CD4-positive, alpha-beta T cell (primary cell): ENCODE measurements around the gene PAQR8. TPM values are rescaled to one million over a fixed set of nuclear protein-coding genes. Genes with fewer than 3 reads are reported as not detected.
"Not testable (repeated sequence)": the region's sequence is repeated elsewhere in the genome, so short reads cannot be mapped to it uniquely, and the experiment has no call there.

ENCODE experiments used
- ATAC-seq: fragments of 200-7000 bp; cut with Tn5 transposase; one replicate; pipeline ENCODE4 v1.10.0; 2022; ENCODE audit warnings: mild to moderate bottlenecking; ENCODE audit not compliant: poor library complexity
- CTCF ChIA-PET: fragments of 350-600 bp; sonication (Branson Sonifier 250); formaldehyde crosslinking; loops from one replicate; lab custom pipeline; 2021; ENCODE audit warnings: antibody characterized with exemption, inconsistent platforms; lab: Charles Lee
- POLR2A ChIA-PET: fragments of 350-600 bp; sonication (Branson Sonifier 250); formaldehyde crosslinking; loops from one replicate; lab custom pipeline; 2021; ENCODE audit warnings: antibody characterized with exemption, inconsistent platforms; lab: Charles Lee
- DNase-seq, 14 experiments: peaks; one replicate each; pipeline ENCODE4 v3.0.0-alpha.2; 2013 to 2020; ENCODE audit warnings: mixed read lengths in 2 of 14
- H3K27ac ChIP-seq, 2 donors: one replicate each; pipeline versions ENCODE4 v1.5.1 to v1.7.0; 2013; ENCODE audit warnings: low read length in 2 of 2, low read depth in 1 of 2, mild to moderate bottlenecking in 1 of 2
- H3K27me3 ChIP-seq, 2 experiments: 1 replicate in 1 of 2; 2 replicates in 1 of 2; pipeline versions ENCODE4 v1.6.1 to v1.7.0; 2013; ENCODE audit warnings: low read length in 2 of 2, control low read depth in 1 of 2, mild to moderate bottlenecking in 1 of 2, moderate library complexity in 1 of 2; ENCODE audit not compliant: insufficient read depth in 2 of 2, control insufficient read depth in 1 of 2
- H3K36me3 ChIP-seq: one replicate; pipeline ENCODE4 v1.6.1; 2013; ENCODE audit warnings: low read length, control low read depth; ENCODE audit not compliant: insufficient read depth
- H3K4me1 ChIP-seq: one replicate; pipeline ENCODE4 v1.6.1; 2013; ENCODE audit warnings: low read length, control low read depth; ENCODE audit not compliant: insufficient read depth
- H3K4me3 ChIP-seq: one replicate; pipeline ENCODE4 v1.5.1; 2013; ENCODE audit warnings: mild to moderate bottlenecking, low read length, moderate library complexity
- H3K9me3 ChIP-seq, 2 experiments: 1 replicate in 1 of 2; 2 replicates in 1 of 2; pipeline versions ENCODE4 v1.6.1 to v1.7.0; 2013; ENCODE audit warnings: low read length in 2 of 2, mild to moderate bottlenecking in 2 of 2, control low read depth in 1 of 2, moderate library complexity in 1 of 2; ENCODE audit not compliant: control insufficient read depth in 1 of 2, insufficient read depth in 1 of 2
- H3K27ac Mint-ChIP-seq: one replicate; pipeline ENCODE4 v1.8.0; 2020; ENCODE audit warnings: mixed read lengths
- H3K27me3 Mint-ChIP-seq: one replicate; pipeline ENCODE4 v1.8.0; 2021; ENCODE audit warnings: mixed read lengths
- H3K36me3 Mint-ChIP-seq: one replicate; pipeline ENCODE4 v1.8.0; 2021; ENCODE audit warnings: low read depth, mixed read lengths
- H3K4me1 Mint-ChIP-seq: one replicate; pipeline ENCODE4 v1.8.0; 2021; ENCODE audit warnings: low read depth, mixed read lengths
- H3K4me3 Mint-ChIP-seq: one replicate; pipeline ENCODE4 v1.8.0; 2020; ENCODE audit warnings: mild to moderate bottlenecking, mixed read lengths
- H3K9me3 Mint-ChIP-seq: one replicate; pipeline ENCODE4 v1.8.0; 2020; ENCODE audit warnings: mixed read lengths
- intact Hi-C, 2 experiments: fragments of 100-400 bp; cut with DNase I in 1 of 2; cut with micrococcal nuclease in 1 of 2; formaldehyde crosslinking; loops; one replicate each; pipeline versions ENCODE4 v1.15.1 to v1.9.0; 2023 to 2025; cut with DNase I, micrococcal nuclease
- total RNA-seq, 174 experiments: library from RNA in 2 of 174; stranded (reverse) in 2 of 174; gene quantifications; one replicate each; pipeline ENCODE4 v1.2.3 and lab custom pipeline; 2021 to 2026
- TF ChIP-seq, protein P1 (sequence below): fragments of 200-600 bp; IDR thresholded peaks from one replicate; pipeline ENCODE4 v1.8.0; 2022; ENCODE audit warnings: antibody characterized with exemption, mild to moderate bottlenecking

The PAQR8 gene
- total RNA-seq, 2 experiments from 2014 or later = 1.8 to 1.9 TPM

DNA sequence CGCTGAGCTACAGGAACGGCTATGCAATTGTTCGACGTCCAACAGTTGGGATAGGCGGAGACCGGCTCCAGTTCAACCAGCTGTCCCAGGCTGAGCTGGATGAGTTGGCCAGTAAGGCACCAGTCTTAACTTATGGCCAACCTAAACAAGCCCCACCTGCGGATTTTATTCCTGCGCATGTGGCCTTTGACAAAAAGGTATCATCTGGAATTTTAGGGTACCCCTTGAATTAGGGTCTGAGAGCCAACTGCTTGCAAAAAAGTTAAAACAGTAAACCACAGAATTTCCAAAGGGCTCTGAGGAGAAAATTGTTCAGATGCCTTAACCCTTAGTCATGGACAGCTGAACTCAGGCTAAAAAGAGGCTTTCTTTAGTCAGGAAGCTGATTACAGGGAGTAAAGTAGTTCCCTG lies 62.0 kb downstream of the PAQR8 start:
- ChIA-PET CTCF (interaction anchor here (1.1 to 1.6 kb wide), 3 partner anchors 9 to 228 kb away, joined by 3 to 4 read pairs (median 3); partner anchors contain the start of gene PAQR8), POLR2A (interaction anchor here (1.6 kb wide), 1 partner anchor 139 kb away, joined by 4 read pairs; the partner anchor contains the start of gene MCM3)
- Mint-ChIP-seq H3K4me1 (no peaks in the 10 kb centered on the region), H3K27me3 (no peaks in the 10 kb centered on the region), H3K27ac (no peak overlapping the region), H3K4me3 (no peak overlapping the region), H3K9me3 (no peaks in the 10 kb centered on the region), H3K36me3 (no peaks in the 10 kb centered on the region)
- ATAC-seq (no peak), DNase-seq (no peak)
- intact Hi-C loops = loop anchor here (5.0 to 10.0 kb wide), 3 partner anchors 93 to 1371 kb away; partner anchors contain the start of gene LRRC1 (in 1 of the 2)
- no peak overlapping the region for H3K4me3 ChIP-seq
- H3K27me3 ChIP-seq = no peaks in the 10 kb centered on the region
- TF ChIP-seq, protein P1, sequence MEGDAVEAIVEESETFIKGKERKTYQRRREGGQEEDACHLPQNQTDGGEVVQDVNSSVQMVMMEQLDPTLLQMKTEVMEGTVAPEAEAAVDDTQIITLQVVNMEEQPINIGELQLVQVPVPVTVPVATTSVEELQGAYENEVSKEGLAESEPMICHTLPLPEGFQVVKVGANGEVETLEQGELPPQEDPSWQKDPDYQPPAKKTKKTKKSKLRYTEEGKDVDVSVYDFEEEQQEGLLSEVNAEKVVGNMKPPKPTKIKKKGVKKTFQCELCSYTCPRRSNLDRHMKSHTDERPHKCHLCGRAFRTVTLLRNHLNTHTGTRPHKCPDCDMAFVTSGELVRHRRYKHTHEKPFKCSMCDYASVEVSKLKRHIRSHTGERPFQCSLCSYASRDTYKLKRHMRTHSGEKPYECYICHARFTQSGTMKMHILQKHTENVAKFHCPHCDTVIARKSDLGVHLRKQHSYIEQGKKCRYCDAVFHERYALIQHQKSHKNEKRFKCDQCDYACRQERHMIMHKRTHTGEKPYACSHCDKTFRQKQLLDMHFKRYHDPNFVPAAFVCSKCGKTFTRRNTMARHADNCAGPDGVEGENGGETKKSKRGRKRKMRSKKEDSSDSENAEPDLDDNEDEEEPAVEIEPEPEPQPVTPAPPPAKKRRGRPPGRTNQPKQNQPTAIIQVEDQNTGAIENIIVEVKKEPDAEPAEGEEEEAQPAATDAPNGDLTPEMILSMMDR = no peak
- peaks cover 18% of the 10 kb centered on the region for H3K4me1 ChIP-seq
- no peaks in the 10 kb centered on the region for H3K36me3 ChIP-seq
- H3K27ac ChIP-seq = no peak overlapping the region
- H3K9me3 ChIP-seq = no peaks in the 10 kb centered on the region

GRCh38 chr6:52424513-52424912 lies 62.6 kb downstream of the PAQR8 start:
- no peaks in the 10 kb centered on the region for H3K9me3 ChIP-seq
- H3K9me3 Mint-ChIP-seq = no peaks in the 10 kb centered on the region
- intact Hi-C loops = loop anchor here (5.0 to 10.0 kb wide), 3 partner anchors 93 to 1370 kb away; partner anchors contain the start of gene LRRC1 (in 1 of the 2)
- POLR2A ChIA-PET = no interaction called here
- H3K36me3 Mint-ChIP-seq = no peaks in the 10 kb centered on the region
- H3K27ac Mint-ChIP-seq = no peak overlapping the region
- TF ChIP-seq, protein P1 = no peak
- H3K27ac ChIP-seq = no peak overlapping the region
- H3K4me3 Mint-ChIP-seq = no peak overlapping the region
- ATAC-seq (no peak), DNase-seq (no peak)
- H3K4me1 Mint-ChIP-seq = no peaks in the 10 kb centered on the region
- no peaks in the 10 kb centered on the region for H3K27me3 ChIP-seq
- no peaks in the 10 kb centered on the region for H3K36me3 ChIP-seq
- no peaks in the 10 kb centered on the region for H3K27me3 Mint-ChIP-seq
- CTCF ChIA-PET = interaction anchor here (1.2 kb wide), 1 partner anchor 9 kb away, joined by 3 read pairs; no protein-coding TSS in a partner anchor
- H3K4me1 ChIP-seq = peaks cover 14% of the 10 kb centered on the region
- no peak overlapping the region for H3K4me3 ChIP-seq

- intact Hi-C loops = loop anchor here in 1 of 2 experiments (10.0 kb wide), 1 partner anchor 1368 kb away; the partner anchor contains the start of gene LRRC1
- TF ChIP-seq, protein P1 = no peak
- Histone ChIP-seq H3K27ac (no peak overlapping the region), H3K4me1 (no peaks in the 10 kb centered on the region), H3K27me3 (no peaks in the 10 kb centered on the region), H3K4me3 (no peak overlapping the region), H3K36me3 (no peaks in the 10 kb centered on the region), H3K9me3 (no peaks in the 10 kb centered on the region)
- DNase-seq (no peak), ATAC-seq (no peak)
- no peaks in the 10 kb centered on the region for H3K27me3 Mint-ChIP-seq
- H3K27ac Mint-ChIP-seq = no peak overlapping the region
- POLR2A ChIA-PET = no interaction called here
- H3K36me3 Mint-ChIP-seq = no peaks in the 10 kb centered on the region
- no peaks in the 10 kb centered on the region for H3K9me3 Mint-ChIP-seq
- no peaks in the 10 kb centered on the region for H3K4me1 Mint-ChIP-seq
- H3K4me3 Mint-ChIP-seq = no peak overlapping the region
- CTCF ChIA-PET = no interaction called here
Measured at GRCh38 chr6:52426667-52427066, 64.7 kb downstream of the PAQR8 start.

DNA sequence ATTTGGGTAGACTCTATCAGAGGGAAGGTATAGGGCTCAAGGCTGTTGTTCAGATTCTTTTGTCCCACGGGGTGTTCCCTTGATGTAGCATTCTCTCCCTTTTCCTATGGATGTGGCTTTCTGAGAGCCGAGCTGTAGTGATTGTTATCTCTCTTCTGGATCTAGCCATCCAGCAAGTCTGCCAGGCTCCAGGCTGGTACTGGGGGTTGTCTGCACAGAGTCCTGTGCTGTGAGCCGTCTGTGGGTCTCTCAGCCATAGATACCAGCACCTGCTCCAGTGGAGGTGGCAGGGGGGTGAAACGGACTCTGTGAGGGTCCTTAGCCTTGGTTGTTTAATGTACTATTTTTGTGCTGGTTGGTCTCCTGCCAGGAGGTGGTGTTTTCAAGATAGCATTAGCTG lies 71.3 kb downstream of the PAQR8 start:
- H3K9me3 Mint-ChIP-seq, H3K27ac ChIP-seq, intact Hi-C loops, DNase-seq, H3K27me3 ChIP-seq, CTCF ChIA-PET, POLR2A ChIA-PET, H3K9me3 ChIP-seq, H3K4me1 ChIP-seq, H3K27me3 Mint-ChIP-seq, ATAC-seq, H3K27ac Mint-ChIP-seq, H3K4me3 ChIP-seq, H3K36me3 Mint-ChIP-seq, H3K4me3 Mint-ChIP-seq, H3K4me1 Mint-ChIP-seq, H3K36me3 ChIP-seq: not testable (repeated sequence)
